ENCODE data around the gene LSP1.

The LSP1 gene

GRCh38 chr11:1924646-1925372 lies 71.9 kb downstream of the LSP1 start:
- no peak for TF ChIP-seq CTCF (IDR thresholded peaks at IDR 0.05; ENCODE audit: low read depth, low read length)
- H3K4me3 ChIP-seq (ENCODE audit: low read depth, low read length) = no peak overlapping the region
- H3K27ac ChIP-seq = no peak overlapping the region
- no peaks in the 10 kb centered on the region for H3K36me3 ChIP-seq
- no peaks in the 10 kb centered on the region for H3K9me3 ChIP-seq (ENCODE audit: severe bottlenecking)
- no peak for DNase-seq
- peaks cover 80% of the 10 kb centered on the region for H3K27me3 ChIP-seq (ENCODE audit: insufficient read depth, low read depth, severe bottlenecking)

- Histone ChIP-seq H3K4me3 (ENCODE audit: low read depth, low read length) (no peak overlapping the region), H3K27ac (no peak overlapping the region), H3K27me3 (ENCODE audit: insufficient read depth, low read depth, severe bottlenecking) (peaks cover 77% of the 10 kb centered on the region), H3K9me3 (ENCODE audit: severe bottlenecking) (no peaks in the 10 kb centered on the region), H3K36me3 (no peaks in the 10 kb centered on the region)
- no peak for DNase-seq
- no peak for TF ChIP-seq CTCF (IDR thresholded peaks at IDR 0.05; ENCODE audit: low read depth, low read length)
Measured at GRCh38 chr11:1925373-1926155, 72.7 kb downstream of the LSP1 start.

GRCh38 chr11:1926156-1927025 lies 73.5 kb downstream of the LSP1 start:
- Histone ChIP-seq H3K27me3 (ENCODE audit: insufficient read depth, low read depth, severe bottlenecking) (peaks cover 79% of the 10 kb centered on the region), H3K9me3 (ENCODE audit: severe bottlenecking) (no peaks in the 10 kb centered on the region)
- TF ChIP-seq CTCF (IDR thresholded peaks at IDR 0.05; ENCODE audit: low read depth, low read length) = no peak

GRCh38 chr11:1927026-1927847 lies 74.4 kb downstream of the LSP1 start:
- H3K36me3 ChIP-seq = no peaks in the 10 kb centered on the region
- no peak for TF ChIP-seq CTCF (IDR thresholded peaks at IDR 0.05; ENCODE audit: low read depth, low read length)
- no peaks in the 10 kb centered on the region for H3K9me3 ChIP-seq (ENCODE audit: severe bottlenecking)
- H3K27ac ChIP-seq = no peak overlapping the region
- H3K4me3 ChIP-seq (ENCODE audit: low read depth, low read length) = no peak overlapping the region
- no peak for DNase-seq
- H3K27me3 ChIP-seq (ENCODE audit: insufficient read depth, low read depth, severe bottlenecking) = peaks cover 76% of the 10 kb centered on the region

More at GRCh38 chr11:1926156-1927025, 73.5 kb downstream of the LSP1 start:
- no peak for DNase-seq
- no peak overlapping the region for H3K27ac ChIP-seq
- no peak overlapping the region for H3K4me3 ChIP-seq (ENCODE audit: low read depth, low read length)
- no peaks in the 10 kb centered on the region for H3K36me3 ChIP-seq

- TF ChIP-seq CTCF (IDR thresholded peaks at IDR 0.05; ENCODE audit: low read depth, low read length) = no peak
- Histone ChIP-seq H3K9me3 (ENCODE audit: severe bottlenecking) (no peaks in the 10 kb centered on the region), H3K27me3 (ENCODE audit: insufficient read depth, low read depth, severe bottlenecking) (peaks cover 71% of the 10 kb centered on the region), H3K4me3 (ENCODE audit: low read depth, low read length) (no peak overlapping the region), H3K27ac (no peak overlapping the region), H3K36me3 (no peaks in the 10 kb centered on the region)
- DNase-seq = peak; percentile 3
Measured at GRCh38 chr11:1927848-1928469, 75.1 kb downstream of the LSP1 start.
